Caki2 (cell line): ENCODE data around the gene SORCS2. TPM values are rescaled to one million over a fixed set of nuclear protein-coding genes. Genes with fewer than 3 reads are reported as not detected.

Source experiments
- total RNA-seq: library from RNA; depleted of rRNA; stranded (reverse); fragments of >200 nt; shearing (Covaris generic); gene quantifications from 2 replicates; pipeline ENCODE4 v1.2.3, GENCODE V29; 2014; ENCODE audit warnings: low replicate concordance; rRNA removed

The SORCS2 gene
- total RNA-seq, 1 experiment from 2014 or later: 1.4 TPM

Other genes starting within 250 kb of the SORCS2 start
- 9.0 and 10.9 TPM in 2 replicates for gene TADA2B, start 149.2 kb upstream of the SORCS2 start, total RNA-seq
- gene GRPEL1, start 124.5 kb upstream of the SORCS2 start, total RNA-seq: 20.2 and 23.0 TPM in 2 replicates
- not detected in 2 replicates for gene PSAPL1, start 242.4 kb downstream of the SORCS2 start, total RNA-seq